ENCODE data around the gene BEST1. TPM values are rescaled to one million over a fixed set of nuclear protein-coding genes. Genes with fewer than 3 reads are reported as not detected.

Gene BEST1
- total RNA-seq, 2 experiments from 2014 or later, result 1.9 to 3.1 TPM

- no peak for DNase-seq (ENCODE audit: low spot score)
- no TSS peak for BruUV-seq (replicated peaks)
Observed at GRCh38 chr11:61961570-61962212, 11.5 kb downstream of the BEST1 start.

GRCh38 chr11:61962213-61963015 is 12.3 kb downstream of the BEST1 start:
- Histone ChIP-seq H3K36me3 (ENCODE audit: insufficient read depth, low read length) (peaks cover 31% of the 10 kb centered on the region), H2AFZ (ENCODE audit: low read length) (no peak overlapping the region), H4K20me1 (ENCODE audit: insufficient read depth, low read length) (peaks cover 28% of the 10 kb centered on the region), H3K4me1 (ENCODE audit: insufficient read depth, low read length, poor library complexity, severe bottlenecking) (peaks cover 35% of the 10 kb centered on the region), H3K27ac (ENCODE audit: low read depth, low read length, poor library complexity, severe bottlenecking) (no peak overlapping the region), H3K79me2 (ENCODE audit: insufficient read depth, low read depth, low read length) (peaks cover 23% of the 10 kb centered on the region), H3K4me3 (ENCODE audit: low read depth, low read length, poor library complexity, severe bottlenecking) (no peak overlapping the region), H3K9me3 (ENCODE audit: low read length) (no peaks in the 10 kb centered on the region), H3K9me2 (ENCODE audit: insufficient read depth, low read length) (no peaks in the 10 kb centered on the region), H3K4me2 (ENCODE audit: low read length) (peak overlapping the region; percentile 44; the same call in 1 of the 2 replicates)
- no peak for DNase-seq (ENCODE audit: low spot score)
- TF ChIP-seq CTCF (conservative IDR thresholded peaks at IDR 0.05; ENCODE audit: low read length) (no peak), EZH2phosphoT487 (IDR thresholded peaks at IDR 0.05; ENCODE audit: borderline replicate concordance, low read depth, low read length) (no peak)
- BruUV-seq (replicated peaks), result no TSS peak
- POLR2A ChIA-PET, result no interaction called here
- intact Hi-C loops (cut with micrococcal nuclease; ENCODE audit: unreplicated experiment), result loop anchor here (5.0 kb wide), 1 partner anchor 65 kb away; no protein-coding TSS in a partner anchor
- CTCF ChIA-PET (ENCODE audit: unreplicated experiment), result interaction anchor here (0.5 kb wide), 1 partner anchor 84 kb away, joined by 4 read pairs; no protein-coding TSS in a partner anchor

More at GRCh38 chr11:61961570-61962212, 11.5 kb downstream of the BEST1 start:
- H3K4me1 ChIP-seq (ENCODE audit: insufficient read depth, low read length, poor library complexity, severe bottlenecking), result peaks cover 35% of the 10 kb centered on the region
- H3K27ac ChIP-seq (ENCODE audit: low read depth, low read length, poor library complexity, severe bottlenecking), result no peak overlapping the region
- H2AFZ ChIP-seq (ENCODE audit: low read length), result no peak overlapping the region
- H3K9me3 ChIP-seq (ENCODE audit: low read length), result no peaks in the 10 kb centered on the region
- TF ChIP-seq CTCF (conservative IDR thresholded peaks at IDR 0.05; ENCODE audit: low read length) (no peak), EZH2phosphoT487 (IDR thresholded peaks at IDR 0.05; ENCODE audit: borderline replicate concordance, low read depth, low read length) (no peak)
- intact Hi-C loops (cut with micrococcal nuclease; ENCODE audit: unreplicated experiment), result loop anchor here (5.0 kb wide), 1 partner anchor 64 kb away; no protein-coding TSS in a partner anchor
- H3K4me3 ChIP-seq (ENCODE audit: low read depth, low read length, poor library complexity, severe bottlenecking), result no peak overlapping the region
- CTCF ChIA-PET (ENCODE audit: unreplicated experiment), result interaction anchor here (0.5 kb wide), 1 partner anchor 83 kb away, joined by 4 read pairs; no protein-coding TSS in a partner anchor
- peaks cover 31% of the 10 kb centered on the region for H3K36me3 ChIP-seq (ENCODE audit: insufficient read depth, low read length)
- peaks cover 25% of the 10 kb centered on the region for H4K20me1 ChIP-seq (ENCODE audit: insufficient read depth, low read length)
- POLR2A ChIA-PET, result interaction anchor here (1.2 kb wide), 1 partner anchor 164 kb away, joined by 3 read pairs; no protein-coding TSS in a partner anchor
- no peak overlapping the region for H3K4me2 ChIP-seq (ENCODE audit: low read length)
- peaks cover 19% of the 10 kb centered on the region for H3K79me2 ChIP-seq (ENCODE audit: insufficient read depth, low read depth, low read length)
- H3K9me2 ChIP-seq (ENCODE audit: insufficient read depth, low read length), result no peaks in the 10 kb centered on the region

Data from OCI-LY7 (cell line).